H9 (cell line): ENCODE results near the gene CAMK1G. TPM values are rescaled to one million over a fixed set of nuclear protein-coding genes. Genes with fewer than 3 reads are reported as not detected.

Source experiments
- DNase-seq: peaks from one replicate; pipeline ENCODE4 v3.0.0-alpha.2; 2017
- H2AFZ ChIP-seq: one replicate; pipeline ENCODE4 v1.6.1; 2013; ENCODE audit warnings: mild to moderate bottlenecking, low read length, control low read depth, moderate library complexity
- H2AK5ac ChIP-seq: 2 replicates; pipeline ENCODE4 v1.6.1; 2013; ENCODE audit warnings: low read length, control low read depth, mixed read lengths; ENCODE audit not compliant: insufficient read length
- H2BK120ac ChIP-seq: one replicate; pipeline ENCODE4 v1.6.1; 2013; ENCODE audit warnings: low read depth, mild to moderate bottlenecking, low read length, control low read depth, inconsistent platforms; ENCODE audit not compliant: poor library complexity, severe bottlenecking
- H2BK12ac ChIP-seq: 2 replicates; pipeline ENCODE4 v1.6.1; 2013; ENCODE audit warnings: low read length, control low read depth, mixed read lengths, low read depth; ENCODE audit not compliant: insufficient read length
- H2BK15ac ChIP-seq: 2 replicates; pipeline ENCODE4 v1.6.1; 2013; ENCODE audit warnings: low read depth, low read length, control low read depth
- H2BK20ac ChIP-seq: one replicate; pipeline ENCODE4 v1.6.1; 2013; ENCODE audit warnings: low read depth, mild to moderate bottlenecking, low read length, control low read depth, inconsistent platforms; ENCODE audit not compliant: poor library complexity, severe bottlenecking
- H2BK5ac ChIP-seq: 2 replicates; pipeline ENCODE4 v1.6.1; 2013; ENCODE audit warnings: low read length, control low read depth, mixed read lengths; ENCODE audit not compliant: insufficient read length
- H3K14ac ChIP-seq: 2 replicates; pipeline ENCODE4 v1.6.1; 2013; ENCODE audit warnings: low read length, control low read depth; ENCODE audit not compliant: insufficient read depth
- H3K18ac ChIP-seq: 2 replicates; pipeline ENCODE4 v1.6.1; 2013; ENCODE audit warnings: low read depth, mild to moderate bottlenecking, mixed read lengths, low read length, control low read depth; ENCODE audit not compliant: insufficient read length
- H3K23ac ChIP-seq: 2 replicates; pipeline ENCODE4 v1.6.1; 2013; ENCODE audit warnings: low read length, control low read depth, mixed read lengths, low read depth; ENCODE audit not compliant: insufficient read length
- H3K23me2 ChIP-seq: 2 replicates; pipeline ENCODE4 v1.6.1; 2013; ENCODE audit warnings: low read depth, mild to moderate bottlenecking, mixed read lengths, low read length, control low read depth; ENCODE audit not compliant: insufficient read length, poor library complexity, severe bottlenecking
- H3K27ac ChIP-seq: 2 replicates; pipeline ENCODE4 v1.5.1; 2013; ENCODE audit warnings: low read length, control low read depth, mixed read lengths, low read depth; ENCODE audit not compliant: insufficient read length
- H3K27me3 ChIP-seq: 2 replicates; pipeline ENCODE4 v1.6.1; 2013; ENCODE audit warnings: low read length, control low read depth, inconsistent platforms; ENCODE audit not compliant: insufficient read depth
- H3K4ac ChIP-seq: 2 replicates; pipeline ENCODE4 v1.6.1; 2013; ENCODE audit warnings: low read depth, mild to moderate bottlenecking, control low read depth, inconsistent platforms, low read length, moderate library complexity
- H3K4me1 ChIP-seq: 2 replicates; pipeline ENCODE4 v1.6.1; 2013; ENCODE audit warnings: low read length, control low read depth, inconsistent platforms; ENCODE audit not compliant: insufficient read depth
- H3K4me2 ChIP-seq: 2 replicates; pipeline ENCODE4 v1.6.1; 2013; ENCODE audit warnings: low read length, control low read depth, mixed read lengths; ENCODE audit not compliant: insufficient read length, insufficient read depth
- H3K56ac ChIP-seq: 2 replicates; pipeline ENCODE4 v1.6.1; 2013; ENCODE audit warnings: low read depth, mild to moderate bottlenecking, mixed read lengths, low read length, control low read depth; ENCODE audit not compliant: insufficient read length
- H3K79me1 ChIP-seq: 2 replicates; pipeline ENCODE4 v1.6.1; 2013; ENCODE audit warnings: low read depth, mild to moderate bottlenecking, moderate library complexity, low read length, control low read depth, inconsistent platforms; ENCODE audit not compliant: insufficient read depth, poor library complexity, severe bottlenecking
- H3K79me2 ChIP-seq: 2 replicates; pipeline ENCODE4 v1.6.1; 2013; ENCODE audit warnings: low read length, control low read depth, inconsistent platforms; ENCODE audit not compliant: insufficient read depth
- H3K9ac ChIP-seq: 2 replicates; pipeline ENCODE4 v1.6.1; 2013; ENCODE audit warnings: low read length, control low read depth, mixed read lengths; ENCODE audit not compliant: insufficient read length; ENCODE audit errors: extremely low read depth
- H3K9me3 ChIP-seq: one replicate; pipeline ENCODE4 v1.6.1; 2013; ENCODE audit warnings: low read depth, low read length, inconsistent platforms; ENCODE audit not compliant: control insufficient read depth
- H3T11ph ChIP-seq: one replicate; pipeline ENCODE4 v1.6.1; 2013; ENCODE audit warnings: mild to moderate bottlenecking, low read length, control low read depth, inconsistent platforms
- H4K20me1 ChIP-seq: one replicate; pipeline ENCODE4 v1.6.1; 2013; ENCODE audit not compliant: control insufficient read depth, insufficient read length, insufficient read depth
- H4K5ac ChIP-seq: 2 replicates; pipeline ENCODE4 v1.6.1; 2013; ENCODE audit warnings: low read depth, mild to moderate bottlenecking, mixed read lengths, low read length, control low read depth; ENCODE audit not compliant: insufficient read length
- H4K8ac ChIP-seq: replicated peaks from 2 replicates; pipeline ENCODE4 v1.6.1; 2013; ENCODE audit warnings: low read length, control low read depth, mixed read lengths, low read depth; ENCODE audit not compliant: insufficient read length
- H4K91ac ChIP-seq: 2 replicates; pipeline ENCODE4 v1.6.1; 2013; ENCODE audit warnings: low read depth, mild to moderate bottlenecking, moderate library complexity, mixed read lengths, low read length, control low read depth; ENCODE audit not compliant: insufficient read length
- H3K27ac Mint-ChIP-seq, 3 experiments: 2 replicates in 2 of 3; 3 replicates in 1 of 3; pipeline ENCODE4 v1.8.0; 2020 to 2021; ENCODE audit warnings: mixed read lengths in 3 of 3, mild to moderate bottlenecking in 1 of 3, moderate library complexity in 1 of 3
- H3K27me3 Mint-ChIP-seq: 2 replicates; pipeline ENCODE4 v1.8.0; 2021; ENCODE audit warnings: low read depth, mild to moderate bottlenecking, moderate library complexity, mixed read lengths
- H3K36me3 Mint-ChIP-seq, 3 experiments: 2 replicates in 2 of 3; 3 replicates in 1 of 3; pipeline ENCODE4 v1.8.0; 2020 to 2021; ENCODE audit warnings: low read depth in 3 of 3, mixed read lengths in 3 of 3; ENCODE audit not compliant: insufficient read depth in 1 of 3
- H3K4me1 Mint-ChIP-seq, 2 experiments: 2 replicates each; pipeline ENCODE4 v1.8.0; 2020; ENCODE audit warnings: mixed read lengths in 2 of 2
- H3K4me3 Mint-ChIP-seq, 2 experiments: 2 replicates in 1 of 2; 3 replicates in 1 of 2; pipeline ENCODE4 v1.8.0; 2020 to 2021; ENCODE audit warnings: mild to moderate bottlenecking in 2 of 2, mixed read lengths in 2 of 2, moderate library complexity in 1 of 2
- H3K9me3 Mint-ChIP-seq, 2 experiments: 2 replicates in 1 of 2; 3 replicates in 1 of 2; pipeline ENCODE4 v1.8.0; 2020; ENCODE audit warnings: mild to moderate bottlenecking in 2 of 2, mixed read lengths in 2 of 2, moderate library complexity in 1 of 2
- WGBS: extraction: QIAGEN DNeasy Blood & Tissue Kit; methylation state at CpG from one replicate; pipeline ENCODE4 v1.1.7; 2013; ENCODE audit warnings: missing lambda C conversion rate, low lambda C conversion rate, mixed read lengths; ENCODE audit not compliant: insufficient read length; ENCODE audit errors: extremely low coverage; 5-methylcytosine and 5-hydroxymethylcytosine counted together
- total RNA-seq: library from RNA; stranded (reverse); gene quantifications from 2 replicates; pipeline ENCODE4 v1.2.1, GENCODE V29; 2021
- TF ChIP-seq, protein P1 (sequence below): fragments of 200-600 bp; sonication (generic); conservative IDR thresholded peaks from 3 replicates; pipeline ENCODE4 v1.8.0; 2021; ENCODE audit warnings: antibody characterized with exemption, mild to moderate bottlenecking

Gene CAMK1G
- total RNA-seq, 1 experiment from 2014 or later: 0.28 TPM

- no peak overlapping the region for H3K4ac ChIP-seq
- no peak overlapping the region for H2BK15ac ChIP-seq
- no peak for DNase-seq
- H3K18ac ChIP-seq: no peak overlapping the region
- no peaks in the 10 kb centered on the region for H3K9me3 ChIP-seq
- H2AFZ ChIP-seq: no peak overlapping the region
- peaks cover 22% of the 10 kb centered on the region for H3K27me3 Mint-ChIP-seq
- H4K91ac ChIP-seq: no peak overlapping the region
- no peak overlapping the region for H3K27ac ChIP-seq
- H3K9me3 Mint-ChIP-seq: no peaks in the 10 kb centered on the region
- H4K20me1 ChIP-seq: no peaks in the 10 kb centered on the region
- H3K4me3 Mint-ChIP-seq: no peak overlapping the region
- no peaks in the 10 kb centered on the region for H3K23me2 ChIP-seq
- no CpG with 5 or more reads among the region's 1 CpG for WGBS
- no peak overlapping the region for H4K5ac ChIP-seq
- no peak overlapping the region for H3K56ac ChIP-seq
- no peak overlapping the region for H2BK120ac ChIP-seq
- no peak overlapping the region for H3K9ac ChIP-seq
- H3K36me3 Mint-ChIP-seq: no peaks in the 10 kb centered on the region
- H3K79me1 ChIP-seq: no peaks in the 10 kb centered on the region
- no peak overlapping the region for H3K4me2 ChIP-seq
- no peak overlapping the region for H2BK5ac ChIP-seq
- no peak overlapping the region for H3K27ac Mint-ChIP-seq
- no peak overlapping the region for H3K14ac ChIP-seq
- no peaks in the 10 kb centered on the region; the same call in 1 of the 2 replicates for H3K27me3 ChIP-seq
- no peaks in the 10 kb centered on the region for H3K79me2 ChIP-seq
- H3K4me1 ChIP-seq: no peaks in the 10 kb centered on the region
- no peak overlapping the region for H3K23ac ChIP-seq
- no peak overlapping the region for H2AK5ac ChIP-seq
- TF ChIP-seq, protein P1, sequence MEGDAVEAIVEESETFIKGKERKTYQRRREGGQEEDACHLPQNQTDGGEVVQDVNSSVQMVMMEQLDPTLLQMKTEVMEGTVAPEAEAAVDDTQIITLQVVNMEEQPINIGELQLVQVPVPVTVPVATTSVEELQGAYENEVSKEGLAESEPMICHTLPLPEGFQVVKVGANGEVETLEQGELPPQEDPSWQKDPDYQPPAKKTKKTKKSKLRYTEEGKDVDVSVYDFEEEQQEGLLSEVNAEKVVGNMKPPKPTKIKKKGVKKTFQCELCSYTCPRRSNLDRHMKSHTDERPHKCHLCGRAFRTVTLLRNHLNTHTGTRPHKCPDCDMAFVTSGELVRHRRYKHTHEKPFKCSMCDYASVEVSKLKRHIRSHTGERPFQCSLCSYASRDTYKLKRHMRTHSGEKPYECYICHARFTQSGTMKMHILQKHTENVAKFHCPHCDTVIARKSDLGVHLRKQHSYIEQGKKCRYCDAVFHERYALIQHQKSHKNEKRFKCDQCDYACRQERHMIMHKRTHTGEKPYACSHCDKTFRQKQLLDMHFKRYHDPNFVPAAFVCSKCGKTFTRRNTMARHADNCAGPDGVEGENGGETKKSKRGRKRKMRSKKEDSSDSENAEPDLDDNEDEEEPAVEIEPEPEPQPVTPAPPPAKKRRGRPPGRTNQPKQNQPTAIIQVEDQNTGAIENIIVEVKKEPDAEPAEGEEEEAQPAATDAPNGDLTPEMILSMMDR: no peak
- H3T11ph ChIP-seq: no peak overlapping the region
- H4K8ac ChIP-seq: no peak overlapping the region
- no peak overlapping the region for H2BK20ac ChIP-seq
- H2BK12ac ChIP-seq: no peak overlapping the region
- no peaks in the 10 kb centered on the region for H3K4me1 Mint-ChIP-seq
Measured at GRCh38 chr1:209598227-209598626, 14.7 kb downstream of the CAMK1G start.
